Activated CD4-positive, alpha-beta T cell treated with anti-CD3 and anti-CD28 coated beads, Interleukin-2, amount 50 U/mL, for 48 hours (primary cell): Measurements from ENCODE around the gene PLA2G10.
"Not testable (repeated sequence)": the region's sequence is repeated elsewhere in the genome, so short reads cannot be mapped to it uniquely, and the experiment has no call there.

Source experiments
- DNase-seq, 2 experiments: peaks; one replicate each; pipeline ENCODE4 v3.0.0-alpha.2; 2020

The PLA2G10 gene

GRCh38 chr16:14694129-14694528 is at the start of gene PLA2G10:
Gene PLA2G10, minus strand, starts transcription at chr16:14694308. Its CDS starts 79 bp downstream, at chr16:14694229.
- DNase-seq = not testable (repeated sequence)

- not testable (repeated sequence) for DNase-seq
Observed at GRCh38 chr16:14742273-14743128, 48.4 kb upstream of the PLA2G10 start, which contains the start of gene NPIPA2. Gene NPIPA2, plus strand, starts transcription at chr16:14742533. Its CDS starts 5,533 bp downstream, at chr16:14748066.

- DNase-seq = not testable (repeated sequence)
Observed at GRCh38 chr16:14741794-14742193, 47.7 kb upstream of the PLA2G10 start.

- not testable (repeated sequence) for DNase-seq
Observed at GRCh38 chr16:14740832-14741385, 46.8 kb upstream of the PLA2G10 start.

GRCh38 chr16:14733233-14733632 is 39.1 kb upstream of the PLA2G10 start:
- DNase-seq = not testable (repeated sequence)

GRCh38 chr16:14703156-14704011 is 9.3 kb upstream of the PLA2G10 start, which contains the start of gene NPIPA3:
Gene NPIPA3, plus strand, starts transcription at chr16:14703411. Its CDS starts 5,533 bp downstream, at chr16:14708944.
- not testable (repeated sequence) for DNase-seq

GRCh38 chr16:14702672-14703071 is 8.6 kb upstream of the PLA2G10 start:
- DNase-seq = not testable (repeated sequence)

GRCh38 chr16:14701859-14702258 is 7.8 kb upstream of the PLA2G10 start:
- DNase-seq = not testable (repeated sequence)

- DNase-seq = not testable (repeated sequence)
Observed at GRCh38 chr16:14685870-14686793, 8.0 kb downstream of the PLA2G10 start.

GRCh38 chr16:14682121-14682520 is 12.0 kb downstream of the PLA2G10 start:
- no peak for DNase-seq

GRCh38 chr16:14681115-14681514 is 13.0 kb downstream of the PLA2G10 start:
- no peak for DNase-seq

- DNase-seq = not testable (repeated sequence)
Observed at GRCh38 chr16:14680396-14680795, 13.7 kb downstream of the PLA2G10 start.

GRCh38 chr16:14678748-14679497 is 15.2 kb downstream of the PLA2G10 start:
- no peak for DNase-seq

GRCh38 chr16:14677627-14678026 is 16.5 kb downstream of the PLA2G10 start:
- DNase-seq = no peak

- DNase-seq = no peak
Observed at GRCh38 chr16:14676633-14677032, 17.5 kb downstream of the PLA2G10 start.

GRCh38 chr16:14672403-14672971 is 21.6 kb downstream of the PLA2G10 start:
- no peak for DNase-seq

- DNase-seq = no peak
Observed at GRCh38 chr16:14669776-14670175, 24.3 kb downstream of the PLA2G10 start.

- no peak for DNase-seq
Observed at GRCh38 chr16:14668556-14669223, 25.4 kb downstream of the PLA2G10 start.

- no peak for DNase-seq
Observed at GRCh38 chr16:14667347-14668266, 26.5 kb downstream of the PLA2G10 start.
